NT2/D1 (cell line): ENCODE measurements around the gene C1GALT1.

Source experiments
- DNase-seq: peaks from one replicate; pipeline ENCODE4 v3.0.0-alpha.2; 2011; ENCODE audit warnings: low read depth, low spot score
- H3K27me3 ChIP-seq: 2 replicates; pipeline ENCODE4 v1.6.0; 2011; ENCODE audit warnings: mild to moderate bottlenecking; ENCODE audit not compliant: insufficient read length, insufficient read depth
- H3K36me3 ChIP-seq: 2 replicates; pipeline ENCODE4 v1.6.1; 2011; ENCODE audit warnings: mild to moderate bottlenecking, low read length, mixed read lengths; ENCODE audit not compliant: insufficient read depth, insufficient read length
- H3K4me1 ChIP-seq: 2 replicates; pipeline ENCODE4 v1.5.1; 2011; ENCODE audit not compliant: insufficient read depth, insufficient read length
- H3K4me3 ChIP-seq: 2 replicates; pipeline ENCODE4 v1.5.1; 2011; ENCODE audit warnings: low read depth; ENCODE audit not compliant: insufficient read length
- H3K9ac ChIP-seq: 2 replicates; pipeline ENCODE4 v1.6.0; 2011; ENCODE audit warnings: low read depth; ENCODE audit not compliant: insufficient read length
- H3K9me3 ChIP-seq: 2 replicates; pipeline ENCODE4 v1.5.1; 2011; ENCODE audit warnings: mild to moderate bottlenecking, low read length; ENCODE audit not compliant: insufficient read depth
- SUZ12 ChIP-seq: IDR thresholded peaks from 2 replicates; pipeline ENCODE4 v1.6.1; 2011; ENCODE audit not compliant: insufficient read length, insufficient read depth; ENCODE audit errors: extremely low read depth
- YY1 ChIP-seq: IDR thresholded peaks from 2 replicates; pipeline ENCODE4 v1.6.1; 2011; ENCODE audit not compliant: insufficient read length, insufficient read depth
- ZNF274 ChIP-seq: IDR thresholded peaks from 2 replicates; pipeline ENCODE4 v1.6.1; 2011; ENCODE audit warnings: mild to moderate bottlenecking, low read depth, low read length

C1GALT1 gene

DNA sequence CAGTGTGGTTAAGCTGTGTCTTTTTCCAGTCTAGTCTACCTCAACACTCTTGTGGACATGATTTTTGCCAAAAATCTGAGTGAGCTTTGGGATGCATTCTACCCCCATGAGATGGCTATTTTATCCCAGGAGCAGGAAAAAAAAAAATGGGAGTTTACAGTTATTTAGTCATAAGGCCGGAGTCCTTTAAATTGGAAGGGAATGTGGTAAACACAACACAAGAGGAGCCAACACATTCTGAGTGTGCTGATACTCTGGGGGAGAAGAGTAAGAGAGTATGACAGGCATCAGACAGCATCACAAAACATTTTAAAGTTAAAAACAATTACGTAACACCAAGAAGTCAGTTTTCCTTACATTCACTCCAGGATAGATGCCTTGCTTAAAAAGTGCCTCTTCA lies 46.1 kb downstream of the C1GALT1 start:
- Histone ChIP-seq H3K9me3 (peaks cover 24% of the 10 kb centered on the region), H3K4me1 (no peaks in the 10 kb centered on the region), H3K4me3 (no peak overlapping the region), H3K9ac (no peak overlapping the region), H3K27me3 (no peaks in the 10 kb centered on the region), H3K36me3 (peaks cover 3% of the 10 kb centered on the region)
- no peak for DNase-seq
- TF ChIP-seq SUZ12 = no peak
- no peak for TF ChIP-seq ZNF274
- no peak for TF ChIP-seq YY1

DNA sequence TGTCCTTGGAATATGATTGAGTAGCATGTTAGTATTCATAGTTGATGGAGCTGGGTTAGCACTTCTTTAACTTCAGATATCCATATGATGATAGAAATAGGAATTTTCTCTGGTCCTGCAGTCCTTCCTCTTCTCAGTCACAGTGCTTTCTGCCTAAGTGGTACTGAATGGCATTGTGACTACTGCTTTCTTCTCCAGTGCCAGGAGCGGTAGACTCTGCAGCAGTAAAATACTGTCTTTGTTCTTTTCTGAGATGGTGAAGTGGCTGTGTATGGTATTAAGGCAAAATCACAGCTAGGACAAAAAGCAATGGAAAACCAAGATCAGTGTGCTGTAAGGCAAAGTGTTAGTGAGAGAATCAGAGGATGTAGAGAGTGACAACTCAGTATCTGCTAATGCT lies 46.6 kb downstream of the C1GALT1 start:
- no peak overlapping the region for H3K9ac ChIP-seq
- DNase-seq = no peak
- H3K4me1 ChIP-seq = no peaks in the 10 kb centered on the region
- peaks cover 24% of the 10 kb centered on the region for H3K9me3 ChIP-seq
- H3K27me3 ChIP-seq = no peaks in the 10 kb centered on the region
- no peak overlapping the region for H3K4me3 ChIP-seq
- TF ChIP-seq YY1 (no peak), SUZ12 (no peak), ZNF274 (no peak)
- H3K36me3 ChIP-seq = peaks cover 3% of the 10 kb centered on the region

DNA sequence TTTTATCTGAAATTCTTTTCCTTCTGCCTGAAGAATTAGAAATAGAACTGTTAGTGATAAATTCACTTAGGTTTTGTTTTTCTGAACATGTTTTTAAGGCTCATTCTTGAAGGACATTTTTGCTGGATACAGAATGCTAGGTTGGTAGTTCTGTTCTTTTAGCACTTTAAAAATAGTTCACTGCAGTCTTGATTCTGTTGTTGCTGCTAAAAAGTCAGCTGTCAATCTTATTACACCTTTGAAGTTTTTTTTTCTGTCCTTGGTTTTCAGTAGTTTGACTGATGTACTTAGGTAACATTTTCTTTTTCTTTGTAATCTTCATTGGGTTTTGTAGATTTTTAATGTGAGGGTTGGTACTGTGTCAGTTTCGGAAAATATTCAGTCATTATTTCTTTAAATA lies 48.7 kb downstream of the C1GALT1 start:
- Histone ChIP-seq H3K9ac (no peak overlapping the region), H3K4me3 (no peak overlapping the region), H3K9me3 (peaks cover 17% of the 10 kb centered on the region), H3K4me1 (no peaks in the 10 kb centered on the region), H3K27me3 (no peaks in the 10 kb centered on the region), H3K36me3 (peaks cover 13% of the 10 kb centered on the region)
- DNase-seq = no peak
- no peak for TF ChIP-seq ZNF274
- no peak for TF ChIP-seq SUZ12
- no peak for TF ChIP-seq YY1

DNA sequence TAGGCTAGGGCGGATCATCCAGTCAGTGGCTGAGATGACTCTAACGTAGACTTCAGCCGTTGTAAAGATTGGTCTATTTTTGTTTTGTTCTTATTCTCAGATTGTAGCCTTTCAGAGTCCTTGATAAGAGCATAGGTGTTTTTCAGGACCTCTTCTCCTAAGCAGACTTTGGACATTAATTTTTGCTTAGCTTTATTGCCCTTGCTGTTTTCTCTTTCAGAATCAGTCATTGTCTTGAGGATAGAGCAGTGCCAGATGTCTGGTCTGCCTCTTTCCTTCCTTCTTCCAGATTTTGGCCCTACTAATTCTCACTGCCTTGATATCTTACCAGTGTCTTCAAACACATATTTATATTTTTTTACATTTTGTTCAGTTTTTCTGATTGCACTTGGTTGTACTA lies 49.5 kb downstream of the C1GALT1 start:
- no peaks in the 10 kb centered on the region for H3K27me3 ChIP-seq
- DNase-seq = no peak
- H3K4me1 ChIP-seq = no peaks in the 10 kb centered on the region
- peaks cover 13% of the 10 kb centered on the region for H3K36me3 ChIP-seq
- H3K9me3 ChIP-seq = peaks cover 17% of the 10 kb centered on the region
- no peak overlapping the region for H3K9ac ChIP-seq
- H3K4me3 ChIP-seq = no peak overlapping the region
- TF ChIP-seq ZNF274 (no peak), SUZ12 (no peak), YY1 (no peak)

DNA sequence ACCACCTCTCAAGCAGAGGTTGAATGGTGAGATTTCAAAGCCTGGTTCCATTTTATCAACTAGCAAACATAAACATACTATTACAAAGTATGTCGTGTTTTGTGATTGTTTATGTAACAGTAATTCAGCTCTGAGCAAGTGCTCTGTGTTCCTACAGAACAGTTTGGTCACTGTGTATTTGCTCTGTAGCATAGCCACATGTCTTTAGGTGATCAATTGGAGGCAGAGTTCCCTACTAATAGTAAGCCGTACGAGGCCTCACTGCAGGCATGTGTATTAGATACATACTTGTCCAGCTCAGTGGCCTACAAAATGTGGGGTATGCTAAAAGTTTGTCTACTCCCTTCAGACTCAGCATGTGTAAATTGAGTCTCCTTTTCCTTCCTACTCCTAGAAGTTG lies 53.0 kb downstream of the C1GALT1 start:
- H3K4me3 ChIP-seq = no peak overlapping the region
- no peaks in the 10 kb centered on the region for H3K27me3 ChIP-seq
- TF ChIP-seq YY1 (no peak), SUZ12 (no peak), ZNF274 (no peak)
- H3K9me3 ChIP-seq = peaks cover 14% of the 10 kb centered on the region
- no peak overlapping the region for H3K9ac ChIP-seq
- no peak for DNase-seq
- H3K36me3 ChIP-seq = peaks cover 29% of the 10 kb centered on the region
- no peaks in the 10 kb centered on the region for H3K4me1 ChIP-seq

DNA sequence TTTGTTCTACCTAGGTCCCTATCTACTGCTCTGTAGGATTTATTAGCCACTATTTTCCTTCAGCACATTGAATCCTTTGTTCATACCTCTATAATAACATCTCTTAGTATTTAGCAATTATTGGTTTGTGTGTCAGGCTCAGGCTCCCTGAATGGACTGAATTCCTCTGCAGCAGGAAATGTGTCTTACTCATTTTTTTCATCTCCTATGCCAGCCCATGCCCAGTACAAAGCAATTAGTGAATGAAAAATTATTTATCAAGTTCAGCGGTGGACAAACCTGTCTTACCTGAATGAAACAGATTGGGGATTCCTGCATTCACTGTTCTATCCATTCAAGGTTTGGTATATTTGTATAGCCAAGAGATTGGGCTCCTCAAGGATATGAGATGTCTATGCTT lies 53.7 kb downstream of the C1GALT1 start:
- Histone ChIP-seq H3K27me3 (no peaks in the 10 kb centered on the region), H3K4me1 (no peaks in the 10 kb centered on the region)
- no peak for TF ChIP-seq YY1
- TF ChIP-seq SUZ12 = no peak
- TF ChIP-seq ZNF274 = no peak

DNA sequence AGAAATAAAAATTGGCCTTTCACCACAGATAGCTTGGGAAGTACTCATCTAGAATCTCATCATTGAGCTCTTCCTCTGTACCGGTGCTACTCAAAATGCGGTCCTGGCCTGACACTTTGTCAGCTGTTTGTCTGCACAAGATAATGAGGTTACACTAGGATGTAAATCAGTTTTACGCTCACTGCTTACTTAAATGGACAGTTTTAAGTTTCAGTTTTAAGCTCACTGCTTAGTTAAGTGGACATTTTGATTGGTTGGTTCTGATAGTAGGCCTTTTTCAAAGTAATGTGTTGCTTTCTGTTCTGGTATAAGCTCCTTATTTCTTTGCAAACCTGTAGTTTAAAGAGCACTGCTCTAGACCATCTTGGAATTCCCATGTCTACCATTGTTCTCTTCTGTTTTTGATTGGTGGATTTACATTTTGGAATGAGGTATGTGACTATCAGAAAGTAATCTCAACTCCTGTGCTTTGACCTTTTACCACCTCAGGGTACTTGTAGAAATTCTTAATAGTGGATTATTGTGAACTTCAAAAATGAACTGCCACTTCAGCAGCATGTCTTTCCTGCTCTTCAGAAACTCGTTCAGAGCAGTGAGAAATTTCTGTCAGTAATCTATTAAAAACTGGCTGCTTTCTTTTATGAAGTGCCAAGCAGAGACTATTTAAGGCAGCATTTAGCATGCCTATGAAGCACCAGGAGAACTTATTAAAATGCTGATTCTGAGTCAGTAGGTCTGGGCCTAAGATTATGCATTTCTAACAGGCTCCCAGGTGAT lies 55.0 kb downstream of the C1GALT1 start:
- no peak overlapping the region for H3K4me3 ChIP-seq
- DNase-seq = no peak
- TF ChIP-seq SUZ12 (no peak), ZNF274 (no peak), YY1 (no peak)
- H3K4me1 ChIP-seq = no peaks in the 10 kb centered on the region
- no peak overlapping the region for H3K9ac ChIP-seq
- H3K27me3 ChIP-seq = no peaks in the 10 kb centered on the region
- no peaks in the 10 kb centered on the region for H3K9me3 ChIP-seq
- peaks cover 29% of the 10 kb centered on the region for H3K36me3 ChIP-seq

More for the DNA sequence above, 53.7 kb downstream of the C1GALT1 start:
- no peak overlapping the region for H3K9ac ChIP-seq
- H3K36me3 ChIP-seq = peaks cover 29% of the 10 kb centered on the region
- H3K4me3 ChIP-seq = no peak overlapping the region
- H3K9me3 ChIP-seq = peaks cover 8% of the 10 kb centered on the region
- no peak for DNase-seq

DNA sequence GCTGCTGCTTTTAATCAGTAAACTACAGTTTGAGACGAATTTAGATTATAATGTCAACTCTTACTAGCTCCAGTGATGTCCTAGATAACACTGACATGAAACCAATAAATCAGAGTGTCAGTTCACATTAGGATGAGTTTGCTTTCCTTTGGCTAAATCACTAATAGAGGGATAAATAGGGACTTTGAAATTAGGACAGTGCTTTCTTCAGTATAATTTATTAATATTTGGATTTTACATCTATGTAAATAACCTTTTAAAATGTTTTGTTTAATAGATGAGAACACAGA lies 55.6 kb downstream of the C1GALT1 start:
- TF ChIP-seq SUZ12 (no peak), ZNF274 (no peak), YY1 (no peak)
- no peaks in the 10 kb centered on the region for H3K9me3 ChIP-seq
- H3K9ac ChIP-seq = no peak overlapping the region
- no peaks in the 10 kb centered on the region for H3K4me1 ChIP-seq
- DNase-seq = no peak
- H3K27me3 ChIP-seq = no peaks in the 10 kb centered on the region
- H3K4me3 ChIP-seq = no peak overlapping the region
- peaks cover 29% of the 10 kb centered on the region for H3K36me3 ChIP-seq
